Activated CD4-positive, alpha-beta T cell treated with anti-CD3 and anti-CD28 coated beads, Interleukin-2, amount 10 ng/mL, durations not matched to agents 7 days and 5 days (primary cell): ENCODE results near the gene SLC4A2. TPM values are rescaled to one million over a fixed set of nuclear protein-coding genes. Genes with fewer than 3 reads are reported as not detected.

ENCODE experiments used
- CTCF ChIA-PET: fragments of 350-600 bp; sonication (Branson Sonifier 250); formaldehyde crosslinking; loops from one replicate; lab custom pipeline; 2021; ENCODE audit warnings: antibody characterized with exemption; lab: Charles Lee
- POLR2A ChIA-PET: fragments of 350-600 bp; sonication (Branson Sonifier 250); formaldehyde crosslinking; loops from one replicate; lab custom pipeline; 2021; ENCODE audit warnings: antibody characterized with exemption; lab: Charles Lee
- DNase-seq: peaks from one replicate; pipeline ENCODE4 v3.0.0-alpha.2; 2020
- H3K27ac Mint-ChIP-seq: one replicate; pipeline ENCODE4 v1.8.0; 2021; ENCODE audit warnings: mild to moderate bottlenecking, moderate library complexity, mixed read lengths
- H3K27me3 Mint-ChIP-seq: one replicate; pipeline ENCODE4 v1.8.0; 2021; ENCODE audit warnings: mixed read lengths
- H3K36me3 Mint-ChIP-seq: one replicate; pipeline ENCODE4 v1.8.0; 2021; ENCODE audit warnings: low read depth, mixed read lengths
- H3K4me1 Mint-ChIP-seq: one replicate; pipeline ENCODE4 v1.8.0; 2021; ENCODE audit warnings: mixed read lengths
- H3K4me3 Mint-ChIP-seq: one replicate; pipeline ENCODE4 v1.8.0; 2021; ENCODE audit warnings: mild to moderate bottlenecking, moderate library complexity, mixed read lengths
- H3K9me3 Mint-ChIP-seq: one replicate; pipeline ENCODE4 v1.8.0; 2021; ENCODE audit warnings: mixed read lengths
- total RNA-seq, 2 experiments: library from RNA; stranded (reverse); gene quantifications; one replicate each; pipeline ENCODE4 v1.2.3, GENCODE V29; 2021

The SLC4A2 gene
- total RNA-seq, 2 experiments from 2014 or later, result 106 to 114 TPM

GRCh38 chr7:151060416-151061212, 1.2 kb downstream of the SLC4A2 start:
- Mint-ChIP-seq H3K27ac (peak overlapping the region; percentile 74), H3K4me1 (peaks cover 37% of the 10 kb centered on the region), H3K27me3 (no peaks in the 10 kb centered on the region), H3K36me3 (peaks cover 11% of the 10 kb centered on the region), H3K4me3 (peak overlapping the region; percentile 91), H3K9me3 (no peaks in the 10 kb centered on the region)
- CTCF ChIA-PET, result interaction anchor here (0.7 to 2.0 kb wide), 6 partner anchors 13 to 42 kb away, joined by 3 to 9 read pairs (median 4); partner anchors contain the start of gene FASTK
- POLR2A ChIA-PET, result no interaction called here
- DNase-seq, result no peak

- DNase-seq, result no peak
- Mint-ChIP-seq H3K4me1 (peaks cover 37% of the 10 kb centered on the region), H3K36me3 (peaks cover 11% of the 10 kb centered on the region), H3K9me3 (no peaks in the 10 kb centered on the region), H3K27ac (peak overlapping the region; percentile 55), H3K27me3 (no peaks in the 10 kb centered on the region), H3K4me3 (peak overlapping the region; percentile 91)
- ChIA-PET CTCF (interaction anchor here (0.9 to 2.0 kb wide), 4 partner anchors 16 to 43 kb away, joined by 4 to 9 read pairs (median 5); partner anchors contain the start of gene FASTK), POLR2A (no interaction called here)
These were observed 2.1 kb downstream of the SLC4A2 start for GRCh38 chr7:151061213-151062110.

- no peaks in the 10 kb centered on the region for H3K27me3 Mint-ChIP-seq
These were observed 2.7 kb downstream of the SLC4A2 start for GRCh38 chr7:151062111-151062398.

GRCh38 chr7:151062399-151063211, 3.2 kb downstream of the SLC4A2 start:
- Mint-ChIP-seq H3K4me1 (peaks cover 26% of the 10 kb centered on the region), H3K4me3 (no peak overlapping the region), H3K27me3 (no peaks in the 10 kb centered on the region), H3K9me3 (no peaks in the 10 kb centered on the region), H3K36me3 (peaks cover 13% of the 10 kb centered on the region), H3K27ac (no peak overlapping the region)
- DNase-seq, result no peak
- ChIA-PET POLR2A (no interaction called here), CTCF (interaction anchor here (0.6 kb wide), 1 partner anchor 9 kb away, joined by 3 read pairs; no protein-coding TSS in a partner anchor)

More at GRCh38 chr7:151062111-151062398, 2.7 kb downstream of the SLC4A2 start:
- ChIA-PET CTCF (no interaction called here), POLR2A (no interaction called here)
- peaks cover 31% of the 10 kb centered on the region for H3K4me1 Mint-ChIP-seq
- no peak overlapping the region for H3K27ac Mint-ChIP-seq
- H3K4me3 Mint-ChIP-seq, result peak overlapping the region; percentile 91
- no peaks in the 10 kb centered on the region for H3K9me3 Mint-ChIP-seq
- no peak for DNase-seq
- H3K36me3 Mint-ChIP-seq, result peaks cover 11% of the 10 kb centered on the region

GRCh38 chr7:151063212-151063561, 3.8 kb downstream of the SLC4A2 start:
- Mint-ChIP-seq H3K27me3 (no peaks in the 10 kb centered on the region), H3K36me3 (peaks cover 15% of the 10 kb centered on the region), H3K4me3 (no peak overlapping the region), H3K4me1 (peaks cover 26% of the 10 kb centered on the region), H3K27ac (no peak overlapping the region), H3K9me3 (no peaks in the 10 kb centered on the region)
- ChIA-PET POLR2A (no interaction called here), CTCF (interaction anchor here (0.6 kb wide), 1 partner anchor 8 kb away, joined by 3 read pairs; no protein-coding TSS in a partner anchor)
- DNase-seq, result no peak

- DNase-seq, result no peak
- Mint-ChIP-seq H3K4me3 (no peak overlapping the region), H3K27me3 (no peaks in the 10 kb centered on the region), H3K9me3 (no peaks in the 10 kb centered on the region), H3K27ac (no peak overlapping the region), H3K4me1 (peaks cover 16% of the 10 kb centered on the region), H3K36me3 (peaks cover 18% of the 10 kb centered on the region)
- POLR2A ChIA-PET, result no interaction called here
- CTCF ChIA-PET, result no interaction called here
These were observed 5.1 kb downstream of the SLC4A2 start for GRCh38 chr7:151064454-151064853.

- H3K36me3 Mint-ChIP-seq, result peaks cover 22% of the 10 kb centered on the region
- H3K27ac Mint-ChIP-seq, result no peak overlapping the region
- H3K4me3 Mint-ChIP-seq, result no peak overlapping the region
- peaks cover 16% of the 10 kb centered on the region for H3K4me1 Mint-ChIP-seq
- no peaks in the 10 kb centered on the region for H3K27me3 Mint-ChIP-seq
- CTCF ChIA-PET, result no interaction called here
- POLR2A ChIA-PET, result no interaction called here
- H3K9me3 Mint-ChIP-seq, result no peaks in the 10 kb centered on the region
- no peak for DNase-seq
These were observed 5.6 kb downstream of the SLC4A2 start for GRCh38 chr7:151064993-151065392.

GRCh38 chr7:151065516-151065915, 6.1 kb downstream of the SLC4A2 start:
- DNase-seq, result no peak
- H3K9me3 Mint-ChIP-seq, result no peaks in the 10 kb centered on the region
- ChIA-PET CTCF (interaction anchor here (1.0 kb wide), 1 partner anchor 9 kb away, joined by 3 read pairs; no protein-coding TSS in a partner anchor), POLR2A (no interaction called here)
- no peak overlapping the region for H3K27ac Mint-ChIP-seq
- H3K27me3 Mint-ChIP-seq, result no peaks in the 10 kb centered on the region
- H3K4me1 Mint-ChIP-seq, result peaks cover 14% of the 10 kb centered on the region
- H3K4me3 Mint-ChIP-seq, result no peak overlapping the region
- peaks cover 24% of the 10 kb centered on the region for H3K36me3 Mint-ChIP-seq

GRCh38 chr7:151066273-151066974, 7.0 kb downstream of the SLC4A2 start:
- ChIA-PET CTCF (interaction anchor here (1.0 to 1.4 kb wide), 2 partner anchors 8 kb away, joined by 3 to 4 read pairs; no protein-coding TSS in a partner anchor), POLR2A (no interaction called here)
- no peak for DNase-seq
- peaks cover 6% of the 10 kb centered on the region for H3K4me1 Mint-ChIP-seq
- H3K9me3 Mint-ChIP-seq, result no peaks in the 10 kb centered on the region
- H3K36me3 Mint-ChIP-seq, result peaks cover 26% of the 10 kb centered on the region
- H3K27me3 Mint-ChIP-seq, result no peaks in the 10 kb centered on the region
- H3K27ac Mint-ChIP-seq, result no peak overlapping the region
- no peak overlapping the region for H3K4me3 Mint-ChIP-seq

- no peaks in the 10 kb centered on the region for H3K9me3 Mint-ChIP-seq
- CTCF ChIA-PET, result interaction anchor here (0.8 to 1.2 kb wide), 5 partner anchors 13 to 55 kb away, joined by 3 to 4 read pairs (median 3); partner anchors contain the start of genes AGAP3, FASTK and TMUB1
- POLR2A ChIA-PET, result no interaction called here
- peaks cover 26% of the 10 kb centered on the region for H3K36me3 Mint-ChIP-seq
- H3K27ac Mint-ChIP-seq, result no peak overlapping the region
- no peak overlapping the region for H3K4me3 Mint-ChIP-seq
- no peaks in the 10 kb centered on the region for H3K4me1 Mint-ChIP-seq
- no peak for DNase-seq
- H3K27me3 Mint-ChIP-seq, result no peaks in the 10 kb centered on the region
These were observed 8.8 kb downstream of the SLC4A2 start for GRCh38 chr7:151068069-151068773.

GRCh38 chr7:151069841-151070573, 10.6 kb downstream of the SLC4A2 start:
- POLR2A ChIA-PET, result no interaction called here
- peaks cover 22% of the 10 kb centered on the region for H3K36me3 Mint-ChIP-seq

More at GRCh38 chr7:151069841-151070573, 10.6 kb downstream of the SLC4A2 start:
- no peaks in the 10 kb centered on the region for H3K27me3 Mint-ChIP-seq
- H3K9me3 Mint-ChIP-seq, result no peaks in the 10 kb centered on the region
- H3K4me3 Mint-ChIP-seq, result no peak overlapping the region
- CTCF ChIA-PET, result interaction anchor here (0.7 kb wide), 1 partner anchor 17 kb away, joined by 3 read pairs; no protein-coding TSS in a partner anchor
- H3K4me1 Mint-ChIP-seq, result no peaks in the 10 kb centered on the region
- no peak for DNase-seq
- H3K27ac Mint-ChIP-seq, result no peak overlapping the region
